ENCODE data around the gene TYK2.

TYK2 gene

GRCh38 chr19:10380313-10381102 is at the start of gene TYK2:
TYK2 (minus strand) TSS chr19:10380572; CDS start chr19:10378406, 2,166 bp downstream.
- H3K4me3 ChIP-seq (ENCODE audit: low read depth, low read length), result peak within 1 kb of the TSS; percentile 82
- peak; percentile 94 for DNase-seq (ENCODE audit: low read depth)
- TF ChIP-seq, protein P1, sequence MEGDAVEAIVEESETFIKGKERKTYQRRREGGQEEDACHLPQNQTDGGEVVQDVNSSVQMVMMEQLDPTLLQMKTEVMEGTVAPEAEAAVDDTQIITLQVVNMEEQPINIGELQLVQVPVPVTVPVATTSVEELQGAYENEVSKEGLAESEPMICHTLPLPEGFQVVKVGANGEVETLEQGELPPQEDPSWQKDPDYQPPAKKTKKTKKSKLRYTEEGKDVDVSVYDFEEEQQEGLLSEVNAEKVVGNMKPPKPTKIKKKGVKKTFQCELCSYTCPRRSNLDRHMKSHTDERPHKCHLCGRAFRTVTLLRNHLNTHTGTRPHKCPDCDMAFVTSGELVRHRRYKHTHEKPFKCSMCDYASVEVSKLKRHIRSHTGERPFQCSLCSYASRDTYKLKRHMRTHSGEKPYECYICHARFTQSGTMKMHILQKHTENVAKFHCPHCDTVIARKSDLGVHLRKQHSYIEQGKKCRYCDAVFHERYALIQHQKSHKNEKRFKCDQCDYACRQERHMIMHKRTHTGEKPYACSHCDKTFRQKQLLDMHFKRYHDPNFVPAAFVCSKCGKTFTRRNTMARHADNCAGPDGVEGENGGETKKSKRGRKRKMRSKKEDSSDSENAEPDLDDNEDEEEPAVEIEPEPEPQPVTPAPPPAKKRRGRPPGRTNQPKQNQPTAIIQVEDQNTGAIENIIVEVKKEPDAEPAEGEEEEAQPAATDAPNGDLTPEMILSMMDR (IDR thresholded peaks at IDR 0.05; ENCODE audit: control insufficient read depth, extremely low read depth, insufficient read depth), result no peak

- H3K4me3 ChIP-seq (ENCODE audit: low read depth, low read length), result no peak overlapping the region
- TF ChIP-seq, protein P1 (IDR thresholded peaks at IDR 0.05; ENCODE audit: control insufficient read depth, extremely low read depth, insufficient read depth), result no peak
- DNase-seq (ENCODE audit: low read depth), result no peak
Measured at GRCh38 chr19:10428996-10429381, 48.6 kb upstream of the TYK2 start.

DNA sequence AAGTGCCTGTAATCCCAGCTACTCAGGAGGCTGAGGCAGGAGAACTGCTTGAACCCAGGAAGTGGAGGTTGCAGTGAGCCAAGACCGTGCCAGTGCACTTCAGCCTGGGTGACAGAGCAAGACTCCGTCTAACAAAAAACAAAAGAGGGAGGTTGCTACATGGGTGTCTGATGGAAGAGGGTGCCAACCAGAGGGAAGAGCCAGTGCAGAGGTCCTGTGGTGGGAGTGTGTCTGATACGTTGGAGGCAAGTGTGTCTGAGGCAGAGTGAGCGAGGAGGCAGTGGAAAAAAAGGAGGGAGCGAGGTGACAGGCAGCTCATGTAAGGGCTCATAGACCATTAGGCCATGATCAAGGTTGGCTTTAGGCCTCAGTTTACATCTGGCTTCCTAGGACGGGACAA is 46.8 kb upstream of the TYK2 start:
- DNase-seq (ENCODE audit: low read depth), result no peak
- H3K4me3 ChIP-seq (ENCODE audit: low read depth, low read length), result no peak overlapping the region
- TF ChIP-seq, protein P1 (IDR thresholded peaks at IDR 0.05; ENCODE audit: control insufficient read depth, extremely low read depth, insufficient read depth), result no peak

- H3K4me3 ChIP-seq (ENCODE audit: low read depth, low read length), result peak overlapping the region; percentile 19
- TF ChIP-seq, protein P1 (IDR thresholded peaks at IDR 0.05; ENCODE audit: control insufficient read depth, extremely low read depth, insufficient read depth), result peak; percentile 98
- DNase-seq (ENCODE audit: low read depth), result no peak
Measured at GRCh38 chr19:10424011-10424637, 43.8 kb upstream of the TYK2 start.

DNA sequence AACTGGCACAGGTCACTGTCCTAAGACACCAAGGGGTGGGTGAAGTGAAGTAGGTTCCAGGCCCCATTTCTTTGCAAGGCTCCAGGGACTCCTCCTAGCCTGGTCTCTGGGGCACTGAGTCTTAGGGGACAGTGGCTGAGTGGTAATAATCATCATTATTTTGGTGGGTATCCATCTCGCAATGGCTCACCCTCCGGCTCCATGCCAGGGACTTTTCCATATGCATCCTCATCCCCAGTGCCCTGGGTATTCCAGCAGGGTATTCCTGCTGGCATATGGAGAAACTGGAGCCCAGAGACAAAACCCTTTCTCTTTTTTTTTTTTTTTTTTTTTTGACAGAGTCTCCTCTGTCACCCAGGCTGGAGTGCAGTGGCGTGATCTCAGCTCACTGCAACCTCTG is 42.5 kb upstream of the TYK2 start:
- TF ChIP-seq, protein P1 (IDR thresholded peaks at IDR 0.05; ENCODE audit: control insufficient read depth, extremely low read depth, insufficient read depth), result no peak
- no peak overlapping the region for H3K4me3 ChIP-seq (ENCODE audit: low read depth, low read length)
- no peak for DNase-seq (ENCODE audit: low read depth)

- TF ChIP-seq, protein P1 (IDR thresholded peaks at IDR 0.05; ENCODE audit: control insufficient read depth, extremely low read depth, insufficient read depth), result no peak
- DNase-seq (ENCODE audit: low read depth), result no peak
- H3K4me3 ChIP-seq (ENCODE audit: low read depth, low read length), result no peak overlapping the region
Measured at GRCh38 chr19:10422046-10422461, 41.7 kb upstream of the TYK2 start.
